Prostate gland (tissue), 2 donors: ENCODE data around the gene FLT4. TPM values are rescaled to one million over a fixed set of nuclear protein-coding genes. Genes with fewer than 3 reads are reported as not detected.

Experiments used
- DNase-seq: peaks from one replicate; pipeline ENCODE4 v3.0.0-alpha.2; 2019; ENCODE audit warnings: low spot score
- H3K27ac ChIP-seq, 2 donors: fragments of 200-600 bp; sonication (generic); 2 replicates each; pipeline ENCODE4 v1.5.1; 2017 to 2019
- H3K27me3 ChIP-seq: fragments of 200-600 bp; sonication (generic); replicated peaks from 2 replicates; pipeline ENCODE4 v1.5.1; 2019; ENCODE audit not compliant: insufficient read depth
- H3K36me3 ChIP-seq, 2 donors: fragments of 200-600 bp; sonication (generic); 1 replicate in 1 of 2; 2 replicates in 1 of 2; pipeline versions ENCODE4 v1.5.1 to v1.8.1; 2017 to 2019
- H3K4me1 ChIP-seq: fragments of 200-600 bp; sonication (generic); replicated peaks from 2 replicates; pipeline ENCODE4 v1.5.1; 2019
- H3K4me3 ChIP-seq, 2 donors: fragments of 200-600 bp; sonication (generic); 2 replicates each; pipeline ENCODE4 v1.5.1; 2017 to 2019
- H3K9me3 ChIP-seq: fragments of 200-600 bp; sonication (generic); 2 replicates; pipeline ENCODE4 v1.5.1; 2017
- POLR2A ChIP-seq: fragments of 450-650 bp; IDR thresholded peaks from one replicate; pipeline ENCODE4 v1.6.1; 2016; ENCODE audit warnings: antibody characterized with exemption, mild to moderate bottlenecking
- POLR2AphosphoS5 ChIP-seq: sonication (generic); formaldehyde crosslinking; IDR thresholded peaks from one replicate; pipeline ENCODE4 v1.6.1; 2017; ENCODE audit warnings: antibody characterized with exemption
- WGBS: methylation state at CpG from one replicate; pipeline ENCODE4 v1.1.5; 2018; 5-methylcytosine and 5-hydroxymethylcytosine counted together
- intact Hi-C: fragments of 100-400 bp; cut with DNase I; formaldehyde crosslinking; loops from one replicate; pipeline ENCODE4 v1.14.2; 2022
- total RNA-seq, 2 donors: library from RNA; depleted of rRNA; stranded (reverse); fragments of >200 nt; gene quantifications; one replicate each; pipeline ENCODE4 v1.1.0, GENCODE V29; 2016
- TF ChIP-seq, protein P1 (sequence below), 4 experiments: fragments of 200-600 bp in 2 of 4; fragments of 450-650 bp in 2 of 4; sonication (generic) in 2 of 4; IDR thresholded peaks; 1 replicate in 3 of 4; 2 replicates in 1 of 4; pipeline ENCODE4 v1.5.1; 2016 to 2019; ENCODE audit warnings: antibody characterized with exemption in 4 of 4, mild to moderate bottlenecking in 2 of 4, moderate library complexity in 2 of 4

The FLT4 gene
- total RNA-seq, 2 donors from 2014 or later, result 2.9 to 20.6 TPM

DNA sequence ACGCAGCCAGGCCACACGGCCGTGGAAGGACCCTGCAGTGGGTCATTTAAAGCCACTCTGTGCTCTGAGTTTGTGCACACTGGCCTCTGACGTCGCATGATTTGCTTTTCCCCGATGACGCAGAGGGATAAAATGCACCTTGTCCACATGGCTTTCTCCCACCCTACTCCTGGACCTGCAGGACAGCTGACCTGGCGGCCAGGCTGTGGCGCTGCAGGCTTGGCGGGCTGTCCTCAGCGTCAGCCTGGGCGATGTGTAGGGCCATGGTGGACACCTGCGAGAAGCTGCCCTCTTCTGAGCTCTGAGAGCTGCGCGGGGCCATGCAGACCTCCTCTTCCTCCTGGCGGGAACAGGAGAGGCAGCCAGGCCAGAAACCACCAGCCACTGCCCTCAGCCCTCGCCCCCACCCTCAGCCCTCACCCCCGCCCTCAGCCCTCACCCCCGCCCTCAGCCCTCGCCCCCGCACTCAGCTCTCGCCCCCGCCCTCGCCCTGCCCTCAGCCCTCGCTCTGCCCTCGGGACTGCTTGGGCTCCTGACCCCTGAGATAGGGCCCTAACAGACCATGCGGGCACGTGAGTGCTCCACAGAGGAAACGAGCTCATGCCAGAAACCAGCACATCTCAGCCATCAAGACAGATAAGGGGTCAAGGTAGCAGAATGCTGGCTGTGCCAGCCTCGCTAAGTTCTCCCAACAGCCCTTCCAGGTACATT, 38.1 kb downstream of the FLT4 start:
- Histone ChIP-seq H3K36me3 (no peaks in the 10 kb centered on the region), H3K4me1 (no peaks in the 10 kb centered on the region), H3K4me3 (no peak overlapping the region), H3K9me3 (no peaks in the 10 kb centered on the region), H3K27me3 (no peaks in the 10 kb centered on the region), H3K27ac (no peak overlapping the region)
- 87% methylated on average over 30 of the region's 30 CpGs for WGBS
- no peak for TF ChIP-seq POLR2A
- TF ChIP-seq POLR2AphosphoS5, result no peak
- TF ChIP-seq, protein P1, sequence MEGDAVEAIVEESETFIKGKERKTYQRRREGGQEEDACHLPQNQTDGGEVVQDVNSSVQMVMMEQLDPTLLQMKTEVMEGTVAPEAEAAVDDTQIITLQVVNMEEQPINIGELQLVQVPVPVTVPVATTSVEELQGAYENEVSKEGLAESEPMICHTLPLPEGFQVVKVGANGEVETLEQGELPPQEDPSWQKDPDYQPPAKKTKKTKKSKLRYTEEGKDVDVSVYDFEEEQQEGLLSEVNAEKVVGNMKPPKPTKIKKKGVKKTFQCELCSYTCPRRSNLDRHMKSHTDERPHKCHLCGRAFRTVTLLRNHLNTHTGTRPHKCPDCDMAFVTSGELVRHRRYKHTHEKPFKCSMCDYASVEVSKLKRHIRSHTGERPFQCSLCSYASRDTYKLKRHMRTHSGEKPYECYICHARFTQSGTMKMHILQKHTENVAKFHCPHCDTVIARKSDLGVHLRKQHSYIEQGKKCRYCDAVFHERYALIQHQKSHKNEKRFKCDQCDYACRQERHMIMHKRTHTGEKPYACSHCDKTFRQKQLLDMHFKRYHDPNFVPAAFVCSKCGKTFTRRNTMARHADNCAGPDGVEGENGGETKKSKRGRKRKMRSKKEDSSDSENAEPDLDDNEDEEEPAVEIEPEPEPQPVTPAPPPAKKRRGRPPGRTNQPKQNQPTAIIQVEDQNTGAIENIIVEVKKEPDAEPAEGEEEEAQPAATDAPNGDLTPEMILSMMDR (IDR thresholded peaks at IDR 0.05), result no peak
- intact Hi-C loops, result no loop called here
- no peak for DNase-seq

DNA sequence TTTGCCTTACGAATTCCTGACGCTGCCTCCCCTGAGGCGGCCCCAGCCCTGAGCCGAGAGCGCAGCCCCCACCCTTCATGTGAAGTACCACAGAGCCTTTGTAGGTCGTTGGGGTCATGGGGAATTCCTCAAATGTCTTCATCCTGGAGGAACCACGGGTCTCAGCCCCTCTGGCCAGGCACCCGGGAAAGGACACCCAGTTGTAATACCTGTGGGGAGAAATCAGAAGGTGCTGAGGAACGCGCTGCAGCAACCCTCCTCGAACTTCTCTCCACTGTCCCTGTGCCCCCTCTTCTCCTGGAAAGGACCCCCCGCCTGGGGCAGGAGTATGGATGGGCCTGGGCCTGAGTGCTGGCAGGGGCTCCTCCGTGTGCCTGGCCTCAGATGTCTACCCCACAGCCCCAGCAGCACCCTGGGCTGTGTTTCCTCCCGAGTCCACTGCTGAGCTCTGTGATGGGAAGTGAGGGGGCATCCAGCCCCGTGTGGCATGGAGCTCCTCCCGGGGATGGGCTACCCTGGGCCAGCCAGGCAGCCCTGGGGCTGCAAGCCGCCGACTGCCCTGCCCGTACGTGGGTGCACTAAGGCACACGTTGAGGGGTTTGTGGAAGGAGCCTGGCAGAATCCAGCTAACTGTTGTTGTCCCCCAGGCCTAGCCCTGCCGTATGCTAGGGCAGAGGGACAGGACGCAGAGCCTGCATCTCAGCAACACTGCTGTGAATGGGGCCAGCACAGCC, 39.4 kb downstream of the FLT4 start:
- H3K9me3 ChIP-seq, result no peaks in the 10 kb centered on the region
- intact Hi-C loops, result no loop called here

DNA sequence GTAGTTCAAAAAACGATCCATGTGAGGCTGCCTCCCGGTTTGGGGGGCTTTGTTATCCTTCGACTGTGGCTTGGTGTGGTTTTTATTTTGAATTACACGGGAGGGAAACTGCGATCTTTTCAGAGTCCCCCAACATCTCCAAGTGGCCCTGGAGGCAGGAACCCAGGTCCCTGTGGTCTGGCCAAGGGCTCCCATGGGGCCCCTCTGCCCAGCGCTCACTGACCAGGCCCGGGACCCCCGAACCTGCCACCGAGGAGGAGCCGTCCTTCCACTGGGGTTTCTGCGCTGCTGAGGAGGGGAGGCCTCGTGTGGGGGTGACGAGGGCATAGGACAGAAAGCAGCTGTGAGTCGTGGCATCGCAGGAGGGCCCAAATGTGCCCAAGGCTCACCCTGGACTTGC, 40.0 kb downstream of the FLT4 start:
- Histone ChIP-seq H3K4me3 (no peak overlapping the region), H3K36me3 (no peaks in the 10 kb centered on the region), H3K4me1 (no peaks in the 10 kb centered on the region), H3K27ac (no peak overlapping the region), H3K9me3 (no peaks in the 10 kb centered on the region), H3K27me3 (no peaks in the 10 kb centered on the region)
- WGBS, result 86% methylated on average over 7 of the region's 15 CpGs
- TF ChIP-seq, protein P1 (IDR thresholded peaks at IDR 0.05), result no peak
- TF ChIP-seq POLR2AphosphoS5, result no peak
- TF ChIP-seq POLR2A, result no peak
- DNase-seq, result no peak
- intact Hi-C loops, result no loop called here

More for the DNA sequence above, 39.4 kb downstream of the FLT4 start:
- H3K27ac ChIP-seq, result no peak overlapping the region
- no peak for DNase-seq
- 83% methylated on average over 16 of the region's 23 CpGs for WGBS
- TF ChIP-seq, protein P1 (IDR thresholded peaks at IDR 0.05), result no peak
- no peak for TF ChIP-seq POLR2A
- TF ChIP-seq POLR2AphosphoS5, result no peak
- H3K36me3 ChIP-seq, result no peaks in the 10 kb centered on the region
- H3K4me3 ChIP-seq, result no peak overlapping the region
- no peaks in the 10 kb centered on the region for H3K4me1 ChIP-seq
- no peaks in the 10 kb centered on the region for H3K27me3 ChIP-seq

DNA sequence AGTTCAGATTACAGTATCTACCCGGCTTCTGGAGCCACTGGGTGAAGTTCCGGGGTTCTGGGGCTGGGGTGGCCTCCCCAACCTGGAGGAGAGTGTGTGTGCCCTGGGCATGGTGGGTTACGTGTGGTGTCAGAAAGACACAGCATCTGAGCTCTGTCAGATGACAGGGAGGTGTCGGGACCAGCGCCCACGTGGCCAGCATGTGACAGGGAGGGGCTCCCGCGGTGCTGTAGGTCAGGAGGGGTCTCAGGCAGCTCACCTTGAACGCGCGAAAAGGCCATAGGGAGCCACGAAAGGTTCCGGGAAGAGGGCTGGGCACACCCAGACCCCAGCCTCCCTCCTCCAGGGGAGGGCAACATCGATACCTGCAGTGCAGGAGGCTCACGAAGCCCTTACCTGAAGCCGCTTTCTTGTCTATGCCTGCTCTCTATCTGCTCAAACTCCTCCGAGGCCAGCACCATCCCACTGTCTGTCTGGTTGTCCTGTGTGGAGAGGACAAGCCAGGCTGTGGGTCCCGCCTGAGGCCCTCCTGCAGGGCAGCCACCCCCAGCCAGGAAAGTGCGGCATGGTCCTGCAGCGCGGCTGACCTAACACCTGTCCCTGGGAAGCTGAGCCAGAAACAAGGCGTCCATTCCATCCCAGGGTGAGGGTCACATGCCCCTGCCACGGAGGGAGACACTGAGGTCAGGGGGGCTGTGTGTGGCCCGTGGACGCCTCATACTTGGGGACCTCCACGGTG, 40.7 kb downstream of the FLT4 start:
- TF ChIP-seq POLR2A, result no peak
- TF ChIP-seq POLR2AphosphoS5, result no peak
- Histone ChIP-seq H3K27me3 (no peaks in the 10 kb centered on the region), H3K27ac (no peak overlapping the region), H3K4me3 (no peak overlapping the region), H3K36me3 (no peaks in the 10 kb centered on the region), H3K9me3 (no peaks in the 10 kb centered on the region), H3K4me1 (no peaks in the 10 kb centered on the region)
- DNase-seq, result no peak
- WGBS, result 91% methylated on average over 26 of the region's 26 CpGs
- intact Hi-C loops, result no loop called here

DNA sequence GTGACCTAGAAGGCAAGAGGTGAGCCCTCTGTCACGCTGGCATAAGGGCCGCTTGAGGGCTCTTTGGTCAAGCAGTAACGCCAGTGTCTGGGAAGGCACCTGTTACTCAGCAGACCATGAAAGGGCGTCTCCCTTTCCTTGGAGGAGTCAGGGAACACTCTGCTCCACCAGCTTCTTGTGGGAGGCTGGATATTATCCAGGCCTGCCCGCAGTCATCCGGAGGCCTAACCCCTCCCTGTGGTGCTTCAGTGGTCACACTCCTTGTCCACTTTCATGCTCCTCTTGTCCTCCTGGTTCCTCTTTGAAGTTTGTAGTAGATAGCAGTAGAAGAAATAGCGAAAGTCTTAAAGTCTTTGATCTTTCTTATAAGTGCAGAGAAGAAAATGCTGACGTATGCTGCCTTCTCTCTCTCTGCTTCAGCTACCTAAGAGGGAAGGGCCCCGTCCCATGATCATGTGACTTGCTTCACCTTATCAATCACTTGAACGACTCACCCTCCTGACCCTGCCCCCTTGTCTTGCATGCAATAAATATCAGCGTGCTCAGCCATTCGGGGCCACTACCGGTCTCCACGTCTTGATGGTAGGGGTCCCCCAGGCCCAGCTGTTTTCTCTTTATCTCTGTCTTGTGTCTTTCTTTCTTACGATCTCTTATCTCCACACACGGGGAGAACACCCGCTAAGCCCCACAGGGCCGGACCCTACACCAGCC, 41.4 kb downstream of the FLT4 start:
- intact Hi-C loops, result no loop called here
- Histone ChIP-seq H3K27ac (no peak overlapping the region), H3K27me3 (no peaks in the 10 kb centered on the region), H3K4me1 (no peaks in the 10 kb centered on the region), H3K9me3 (no peaks in the 10 kb centered on the region), H3K36me3 (no peaks in the 10 kb centered on the region), H3K4me3 (no peak overlapping the region)
- TF ChIP-seq POLR2A (no peak), POLR2AphosphoS5 (no peak)
- TF ChIP-seq, protein P1 (IDR thresholded peaks at IDR 0.05), result no peak
- DNase-seq, result no peak
- 59% methylated on average over 18 of the region's 18 CpGs for WGBS
